GM18507 (cell line): ENCODE results near the gene EGLN3.

Experiments
- DNase-seq: peaks from one replicate; pipeline ENCODE4 v3.0.0; 2011; ENCODE audit warnings: low read depth; ENCODE audit not compliant: insufficient read length; ENCODE audit errors: extremely low spot score
- FAIRE-seq: peaks from 2 replicates; lab custom pipeline; 2011; peaks lifted over from hg19 to GRCh38; lab: Jason Lieb, UNC

The EGLN3 gene

GRCh38 chr14:33924566-33925100 lies 26.2 kb downstream of the EGLN3 start:
- FAIRE-seq = no peak
- no peak for DNase-seq

GRCh38 chr14:33922125-33922524 lies 28.7 kb downstream of the EGLN3 start:
- FAIRE-seq = no peak

GRCh38 chr14:33918256-33918655 lies 32.6 kb downstream of the EGLN3 start:
- FAIRE-seq (no peak), DNase-seq (no peak)

More at GRCh38 chr14:33922125-33922524, 28.7 kb downstream of the EGLN3 start:
- DNase-seq = no peak

GRCh38 chr14:33917661-33918060 lies 33.2 kb downstream of the EGLN3 start:
- DNase-seq = no peak
- no peak for FAIRE-seq

- DNase-seq (no peak), FAIRE-seq (no peak)
Observed at GRCh38 chr14:33916663-33917565, 34.0 kb downstream of the EGLN3 start.

- DNase-seq = no peak
- FAIRE-seq = no peak
Observed at GRCh38 chr14:33915682-33916081, 35.2 kb downstream of the EGLN3 start.

- no peak for DNase-seq
- no peak for FAIRE-seq
Observed at GRCh38 chr14:33914676-33915516, 36.0 kb downstream of the EGLN3 start.

- no peak for FAIRE-seq
Observed at GRCh38 chr14:33911046-33911445, 39.8 kb downstream of the EGLN3 start.

GRCh38 chr14:33910435-33910834 lies 40.4 kb downstream of the EGLN3 start:
- DNase-seq = no peak
- FAIRE-seq = no peak

More at GRCh38 chr14:33911046-33911445, 39.8 kb downstream of the EGLN3 start:
- no peak for DNase-seq

- FAIRE-seq (no peak), DNase-seq (no peak)
Observed at GRCh38 chr14:33909380-33910084, 41.3 kb downstream of the EGLN3 start.

- no peak for DNase-seq
- no peak for FAIRE-seq
Observed at GRCh38 chr14:33908540-33909223, 42.2 kb downstream of the EGLN3 start.

- DNase-seq (no peak), FAIRE-seq (no peak)
Observed at GRCh38 chr14:33906968-33907367, 43.9 kb downstream of the EGLN3 start.

GRCh38 chr14:33904609-33905008 lies 46.3 kb downstream of the EGLN3 start:
- FAIRE-seq (no peak), DNase-seq (no peak)

- DNase-seq = no peak
- no peak for FAIRE-seq
Observed at GRCh38 chr14:33903369-33903768, 47.5 kb downstream of the EGLN3 start.

GRCh38 chr14:33902363-33902762 lies 48.5 kb downstream of the EGLN3 start:
- DNase-seq (no peak), FAIRE-seq (no peak)

GRCh38 chr14:33901426-33902155 lies 49.3 kb downstream of the EGLN3 start:
- FAIRE-seq (no peak), DNase-seq (no peak)

- FAIRE-seq (no peak), DNase-seq (no peak)
Observed at GRCh38 chr14:33900706-33901105, 50.2 kb downstream of the EGLN3 start.

GRCh38 chr14:33899723-33900341 lies 51.0 kb downstream of the EGLN3 start:
- FAIRE-seq (no peak), DNase-seq (no peak)
